GM18858 (cell line): ENCODE results near the gene BCAS3.
"Not testable (repeated sequence)": the region's sequence is repeated elsewhere in the genome, so short reads cannot be mapped to it uniquely, and the experiment has no call there.

Source experiments
- ATAC-seq: cut with Tn5 transposase; IDR thresholded peaks from one replicate; pipeline ENCODE4 v1.9.1; 2021; ENCODE audit not compliant: unreplicated experiment

BCAS3 gene

GRCh38 chr17:60744355-60744966 lies 66.8 kb downstream of the BCAS3 start:
- ATAC-seq, result no peak

- no peak for ATAC-seq
Measured at GRCh38 chr17:60745544-60745943, 67.9 kb downstream of the BCAS3 start.

GRCh38 chr17:60747069-60747808 lies 69.6 kb downstream of the BCAS3 start:
- ATAC-seq, result no peak

- no peak for ATAC-seq
Measured at GRCh38 chr17:60748204-60748603, 70.6 kb downstream of the BCAS3 start.

GRCh38 chr17:60749050-60749449 lies 71.4 kb downstream of the BCAS3 start:
- no peak for ATAC-seq

GRCh38 chr17:60749708-60750107 lies 72.1 kb downstream of the BCAS3 start:
- ATAC-seq, result no peak

- ATAC-seq, result no peak
Measured at GRCh38 chr17:60750640-60751039, 73.0 kb downstream of the BCAS3 start.

GRCh38 chr17:60751884-60752283 lies 74.2 kb downstream of the BCAS3 start:
- ATAC-seq, result no peak

GRCh38 chr17:60752873-60753577 lies 75.4 kb downstream of the BCAS3 start:
- ATAC-seq, result no peak

- no peak for ATAC-seq
Measured at GRCh38 chr17:60754057-60754604, 76.5 kb downstream of the BCAS3 start.

- ATAC-seq, result not testable (repeated sequence)
Measured at GRCh38 chr17:60756798-60757197, 79.1 kb downstream of the BCAS3 start.

GRCh38 chr17:60757437-60757836 lies 79.8 kb downstream of the BCAS3 start:
- no peak for ATAC-seq

- no peak for ATAC-seq
Measured at GRCh38 chr17:60759756-60760155, 82.1 kb downstream of the BCAS3 start.

- not testable (repeated sequence) for ATAC-seq
Measured at GRCh38 chr17:60761301-60761700, 83.7 kb downstream of the BCAS3 start.

GRCh38 chr17:60766778-60767190 lies 89.1 kb downstream of the BCAS3 start:
- ATAC-seq, result no peak

GRCh38 chr17:60767744-60768308 lies 90.2 kb downstream of the BCAS3 start:
- no peak for ATAC-seq

GRCh38 chr17:60769327-60769726 lies 91.7 kb downstream of the BCAS3 start:
- ATAC-seq, result no peak

GRCh38 chr17:60770946-60771422 lies 93.3 kb downstream of the BCAS3 start:
- no peak for ATAC-seq

- ATAC-seq, result not testable (repeated sequence)
Measured at GRCh38 chr17:60771621-60772020, 94.0 kb downstream of the BCAS3 start.

- ATAC-seq, result no peak
Measured at GRCh38 chr17:60773552-60773951, 95.9 kb downstream of the BCAS3 start.

GRCh38 chr17:60781880-60782412 lies 104.3 kb downstream of the BCAS3 start:
- no peak for ATAC-seq
